ENCODE results near the gene NPIPB9. TPM values are rescaled to one million over a fixed set of nuclear protein-coding genes. Genes with fewer than 3 reads are reported as not detected.

The NPIPB9 gene
- total RNA-seq = 1.6 and 1.7 TPM in 2 replicates

DNA sequence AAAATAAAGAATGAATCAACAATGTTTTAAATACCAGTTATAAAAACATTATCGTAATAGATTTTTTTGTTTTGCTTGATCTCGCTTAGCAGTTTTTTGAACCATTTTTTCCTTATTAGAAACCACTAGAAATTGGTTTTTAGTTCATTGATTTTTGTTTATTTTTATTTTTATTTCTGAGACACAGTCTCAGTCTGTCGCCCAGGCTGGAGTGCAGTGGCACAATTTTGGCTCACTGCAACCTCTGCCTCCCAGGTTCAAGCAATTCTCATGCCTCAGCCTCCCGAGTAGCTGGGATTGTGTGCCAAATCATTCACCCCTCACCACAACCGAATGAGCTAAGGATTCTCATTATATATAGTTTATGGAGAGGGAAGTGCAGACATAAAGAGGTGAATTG is at the start of gene NPIPB9:
Gene NPIPB9, plus strand, starts transcription at position 301 of the 400 bp plus-strand sequence.

DNA sequence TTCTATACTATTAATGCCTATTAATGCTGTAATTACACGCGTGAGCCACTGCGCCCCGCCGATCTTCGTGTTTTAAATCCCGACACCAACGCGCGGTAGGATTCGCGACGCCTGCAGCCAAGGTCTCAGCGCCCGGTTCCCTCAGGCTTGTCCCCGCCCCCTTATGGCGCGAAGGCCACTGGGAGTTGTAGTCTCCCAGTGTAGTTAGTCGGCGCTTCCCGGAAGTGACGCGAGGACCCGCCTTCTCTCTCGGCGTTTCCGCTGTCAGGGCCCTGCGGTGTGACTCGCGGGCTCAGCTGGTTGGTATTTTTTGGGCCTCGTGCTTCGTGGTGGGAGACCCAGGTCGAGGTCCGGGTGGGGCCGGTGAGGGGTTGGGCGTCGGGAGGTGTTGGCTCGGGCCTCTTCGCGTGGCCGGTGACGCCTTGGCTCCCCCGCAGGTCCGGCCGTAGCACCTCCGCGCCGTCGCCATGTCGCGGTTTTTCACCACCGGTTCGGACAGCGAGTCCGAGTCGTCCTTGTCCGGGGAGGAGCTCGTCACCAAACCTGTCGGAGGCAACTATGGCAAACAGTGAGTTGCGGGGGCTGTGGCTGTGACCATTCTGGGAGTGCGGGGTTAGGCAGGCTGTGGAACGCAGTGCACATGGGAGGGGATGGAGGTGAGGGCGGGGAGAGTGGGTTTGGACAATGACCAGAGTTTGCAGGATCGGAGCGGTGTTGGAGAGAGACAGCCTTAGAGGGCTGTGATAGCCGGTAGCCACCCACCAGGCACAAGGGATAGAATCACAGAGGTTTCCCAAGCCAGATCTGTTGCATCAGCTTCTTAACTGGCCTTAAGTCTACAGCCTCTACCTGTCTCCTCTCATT is 40.1 kb upstream of the NPIPB9 start, which contains the start of gene EIF3C:
Gene EIF3C, plus strand, starts transcription at position 245 of the 864 bp plus-strand sequence. Its CDS starts 223 bp downstream, at position 468.

Other genes with a start within 250 kb of the NPIPB9 start
- gene IL27, start 245.0 kb upstream of the NPIPB9 start, total RNA-seq = not detected in 2 replicates
- gene NUPR1, start 212.8 kb upstream of the NPIPB9 start, total RNA-seq = under 0.01 and 1.1 TPM in 2 replicates
- gene SGF29, start 197.9 kb upstream of the NPIPB9 start, total RNA-seq = 7.1 TPM in 2 replicates
- under 0.01 TPM in 1 of 2 replicates, not detected in the other for gene SULT1A2, start 154.7 kb upstream of the NPIPB9 start, total RNA-seq
- 0.32 and 14.1 TPM in 2 replicates for gene SULT1A1, start 141.7 kb upstream of the NPIPB9 start, total RNA-seq
- gene NPIPB8, start 113.7 kb upstream of the NPIPB9 start, total RNA-seq = not detected in 2 replicates
- 125 and 219 TPM in 2 replicates for gene EIF3C, start 40.3 kb upstream of the NPIPB9 start, total RNA-seq
- 25.7 and 26.3 TPM in 2 replicates for gene ATXN2L, start 71.2 kb downstream of the NPIPB9 start, total RNA-seq
- 150 and 187 TPM in 2 replicates for gene TUFM, start 94.6 kb downstream of the NPIPB9 start, total RNA-seq
- gene SH2B1, start 112.1 kb downstream of the NPIPB9 start, total RNA-seq = 6.8 and 7.3 TPM in 2 replicates
- gene ATP2A1, start 126.7 kb downstream of the NPIPB9 start, total RNA-seq = under 0.01 and 0.30 TPM in 2 replicates
- 41.3 and 48.5 TPM in 2 replicates for gene RABEP2, start 173.5 kb downstream of the NPIPB9 start, total RNA-seq
- 0.32 TPM in 1 of 2 replicates, not detected in the other for gene CD19, start 180.2 kb downstream of the NPIPB9 start, total RNA-seq
- gene NFATC2IP, start 199.2 kb downstream of the NPIPB9 start, total RNA-seq = 14.9 and 20.1 TPM in 2 replicates
- 22.8 and 24.0 TPM in 2 replicates for gene SPNS1, start 223.0 kb downstream of the NPIPB9 start, total RNA-seq
- 0.15 and 0.65 TPM in 2 replicates for gene LAT, start 233.3 kb downstream of the NPIPB9 start, total RNA-seq

Data from epithelial cell of umbilical artery (primary cell).